Neural cell (in vitro differentiated cells): Measurements from ENCODE around the gene NUP50. TPM values are rescaled to one million over a fixed set of nuclear protein-coding genes. Genes with fewer than 3 reads are reported as not detected.

ENCODE experiments used
- H2AFZ ChIP-seq: fragments of 200-600, 300-800 bp; sonication (generic), shearing (Covaris generic); 2 replicates; pipeline ENCODE4 v1.6.0; 2014; ENCODE audit warnings: low read depth, mild to moderate bottlenecking, antibody characterized with exemption, low read length, moderate library complexity
- H3F3A ChIP-seq: fragments of 200-600 bp; shearing (Covaris generic); 2 replicates; pipeline ENCODE4 v1.6.1; 2016; ENCODE audit warnings: mild to moderate bottlenecking, moderate library complexity, mixed read lengths, antibody characterized with exemption, low read length; ENCODE audit not compliant: insufficient read depth, poor library complexity, severe bottlenecking
- H3K27ac ChIP-seq: fragments of 200-600, 300-800 bp; sonication (generic), shearing (Covaris generic); 2 replicates; pipeline ENCODE4 v1.5.1; 2014; ENCODE audit warnings: mild to moderate bottlenecking, low read length, moderate library complexity
- H3K27me3 ChIP-seq: fragments of 300-800, 200-600 bp; sonication (generic), shearing (Covaris generic); 2 replicates; pipeline ENCODE4 v1.6.0; 2014; ENCODE audit warnings: mild to moderate bottlenecking, low read depth, low read length, moderate library complexity; ENCODE audit not compliant: insufficient read depth
- H3K36me3 ChIP-seq: fragments of 300-800, 200-600 bp; sonication (generic), shearing (Covaris generic); 2 replicates; pipeline ENCODE4 v1.5.1; 2014; ENCODE audit warnings: mild to moderate bottlenecking, antibody characterized with exemption, low read length, moderate library complexity; ENCODE audit not compliant: insufficient read depth
- H3K4me2 ChIP-seq: fragments of 300-800, 200-600 bp; sonication (generic), shearing (Covaris generic); 2 replicates; pipeline ENCODE4 v1.6.0; 2014; ENCODE audit warnings: mild to moderate bottlenecking, low read length
- H3K4me3 ChIP-seq: fragments of 300-800, 200-600 bp; sonication (generic), shearing (Covaris generic); 2 replicates; pipeline ENCODE4 v1.5.1; 2014; ENCODE audit warnings: mild to moderate bottlenecking, low read length, moderate library complexity
- H3K79me2 ChIP-seq: fragments of 200-600 bp; shearing (Covaris generic); replicated peaks from 2 replicates; pipeline ENCODE4 v1.6.0; 2014; ENCODE audit warnings: mild to moderate bottlenecking, low read length, moderate library complexity; ENCODE audit not compliant: insufficient read depth
- H3K9ac ChIP-seq: fragments of 300-800, 200-600 bp; sonication (generic), shearing (Covaris generic); 2 replicates; pipeline ENCODE4 v1.6.1; 2016; ENCODE audit warnings: mild to moderate bottlenecking, low read length, mixed read lengths
- H3K9me2 ChIP-seq: fragments of 200-600 bp; shearing (Covaris generic); 2 replicates; pipeline ENCODE4 v1.6.1; 2016; ENCODE audit warnings: mild to moderate bottlenecking, low read length, mixed read lengths; ENCODE audit not compliant: insufficient read depth
- H3K9me3 ChIP-seq: fragments of 200-600, 300-800 bp; sonication (generic), shearing (Covaris generic); 2 replicates; pipeline ENCODE4 v1.6.1; 2016; ENCODE audit warnings: mild to moderate bottlenecking, mixed run types, low read length, moderate library complexity, mixed read lengths
- H4K20me1 ChIP-seq: fragments of 200-600 bp; shearing (Covaris generic); 2 replicates; pipeline ENCODE4 v1.6.1; 2016; ENCODE audit warnings: mild to moderate bottlenecking, mixed run types; ENCODE audit not compliant: insufficient read depth
- EP300 ChIP-seq: fragments of 450-650 bp; conservative IDR thresholded peaks from 2 replicates; pipeline ENCODE4 v1.6.1; 2014; ENCODE audit warnings: antibody characterized with exemption, mild to moderate bottlenecking, moderate library complexity; ENCODE audit not compliant: poor library complexity, severe bottlenecking
- EZH2 ChIP-seq: fragments of 200-600, 300-800 bp; shearing (Covaris generic), sonication (generic); IDR thresholded peaks from 2 replicates; pipeline ENCODE4 v1.6.1; 2014; ENCODE audit warnings: antibody characterized with exemption, low read length, borderline replicate concordance, mild to moderate bottlenecking; ENCODE audit not compliant: insufficient read depth, poor library complexity, severe bottlenecking
- MXI1 ChIP-seq: fragments of 450-650 bp; conservative IDR thresholded peaks from 2 replicates; pipeline ENCODE4 v1.6.1; 2014; ENCODE audit warnings: antibody characterized with exemption, mild to moderate bottlenecking; ENCODE audit not compliant: poor library complexity, severe bottlenecking
- POLR2AphosphoS5 ChIP-seq: IDR thresholded peaks from 2 replicates; pipeline ENCODE4 v1.6.1; 2012
- RAD21 ChIP-seq: fragments of 450-650 bp; conservative IDR thresholded peaks from 2 replicates; pipeline ENCODE4 v1.6.1; 2014; ENCODE audit warnings: antibody characterized with exemption, mild to moderate bottlenecking, moderate library complexity
- SMC3 ChIP-seq: fragments of 450-650 bp; conservative IDR thresholded peaks from 2 replicates; pipeline ENCODE4 v1.6.1; 2014; ENCODE audit warnings: antibody characterized with exemption, mild to moderate bottlenecking, moderate library complexity; ENCODE audit not compliant: poor library complexity
- TAF1 ChIP-seq: IDR thresholded peaks from 2 replicates; pipeline ENCODE4 v1.6.1; 2012; ENCODE audit warnings: low read depth
- polyA plus RNA-seq: library from polyadenylated mRNA; depleted of rRNA; stranded (reverse); fragments of >200 nt; gene quantifications from 2 replicates; pipeline ENCODE4 v1.2.3, GENCODE V29; 2014
- TF ChIP-seq, protein P1 (sequence below): fragments of 450-650 bp; IDR thresholded peaks from 2 replicates; pipeline ENCODE4 v1.5.1; 2014; ENCODE audit warnings: antibody characterized with exemption, mild to moderate bottlenecking, moderate library complexity; ENCODE audit not compliant: poor library complexity, severe bottlenecking
- TF ChIP-seq, protein P2 (sequence below): IDR thresholded peaks from 2 replicates; pipeline ENCODE4 v1.6.1; 2012; ENCODE audit warnings: borderline replicate concordance

Gene NUP50
- polyA plus RNA-seq, 1 donor from 2014 or later, result 38.7 TPM

DNA sequence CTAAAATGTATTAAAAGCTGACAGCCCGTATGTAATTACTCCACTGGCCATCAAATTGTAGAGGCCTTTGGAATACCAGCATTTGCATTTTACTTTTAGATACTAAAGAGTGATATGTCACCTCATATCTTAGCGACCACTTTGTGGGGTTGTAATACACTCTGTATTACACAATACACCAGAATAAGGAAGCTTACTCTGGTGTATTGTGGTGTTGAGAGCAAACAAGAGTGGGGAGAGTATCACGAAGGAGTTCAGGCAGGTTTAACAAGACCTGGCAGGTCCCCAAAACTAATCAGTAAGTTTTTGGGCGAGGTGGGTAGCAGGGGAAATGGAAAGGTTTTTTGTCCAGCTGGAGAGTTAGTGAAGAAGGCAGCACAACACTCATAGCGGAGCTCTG, 3.2 kb downstream of the NUP50 start:
- Histone ChIP-seq H2AFZ (no peak overlapping the region), H3K27ac (no peak overlapping the region), H3K36me3 (peaks cover 5% of the 10 kb centered on the region), H3K9ac (no peak overlapping the region), H3K4me2 (no peak overlapping the region), H3K4me3 (no peak overlapping the region), H3K79me2 (peaks cover 33% of the 10 kb centered on the region), H3K27me3 (no peaks in the 10 kb centered on the region), H3K9me2 (no peaks in the 10 kb centered on the region), H3K9me3 (no peaks in the 10 kb centered on the region), H3F3A (no peaks in the 10 kb centered on the region), H4K20me1 (no peaks in the 10 kb centered on the region)
- TF ChIP-seq POLR2AphosphoS5, result no peak
- TF ChIP-seq TAF1, result no peak

DNA sequence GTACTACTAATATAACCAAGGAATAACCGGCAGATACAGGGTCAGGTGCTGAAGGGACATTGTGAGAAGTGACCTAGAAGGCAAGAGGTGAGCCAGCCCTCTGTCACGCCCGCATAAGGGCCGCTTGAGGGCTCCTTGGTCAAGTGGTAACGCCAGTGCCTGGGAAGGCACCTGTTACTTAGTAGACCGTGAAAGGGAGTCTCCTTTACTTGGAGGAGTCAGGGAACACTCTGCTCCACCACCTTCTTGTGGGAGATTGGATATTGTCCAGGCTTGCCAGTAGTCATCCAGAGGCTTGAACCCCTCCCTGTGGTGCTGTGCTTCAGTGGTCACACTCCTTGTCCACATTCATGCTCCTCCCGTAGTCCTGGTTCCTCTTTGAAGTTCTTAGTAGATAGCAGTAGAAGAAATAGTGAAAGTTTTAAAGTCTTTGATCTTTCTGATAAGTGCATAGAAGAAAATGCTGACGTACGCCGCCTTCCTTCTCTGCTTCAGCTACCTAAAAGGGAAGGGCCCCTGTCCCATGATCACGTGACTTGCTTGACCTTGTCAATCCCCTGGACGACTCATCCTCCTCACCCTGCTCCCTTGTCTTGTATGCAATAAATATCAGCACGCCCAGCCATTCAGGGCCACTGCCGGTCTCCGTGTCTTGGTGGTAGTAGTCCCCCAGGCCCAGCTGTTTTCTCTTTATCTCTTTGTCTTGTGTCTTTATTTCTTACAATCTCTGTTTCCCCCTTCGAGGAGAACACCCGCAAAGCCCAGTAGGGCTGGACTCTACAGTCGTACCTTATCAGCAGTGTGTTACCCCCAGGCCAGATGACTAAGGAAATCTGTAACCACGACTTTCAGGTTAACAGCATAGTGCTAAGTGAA, 6.1 kb downstream of the NUP50 start:
- peaks cover 28% of the 10 kb centered on the region for H3K79me2 ChIP-seq
- H3K9me3 ChIP-seq, result no peaks in the 10 kb centered on the region
- no peaks in the 10 kb centered on the region for H3F3A ChIP-seq
- no peak overlapping the region for H3K4me3 ChIP-seq
- no peak overlapping the region for H3K27ac ChIP-seq
- H3K4me2 ChIP-seq, result no peak overlapping the region
- H3K27me3 ChIP-seq, result no peaks in the 10 kb centered on the region
- no peak overlapping the region for H3K9ac ChIP-seq
- H3K9me2 ChIP-seq, result no peaks in the 10 kb centered on the region
- H3K36me3 ChIP-seq, result peaks cover 5% of the 10 kb centered on the region
- no peak overlapping the region for H2AFZ ChIP-seq
- no peaks in the 10 kb centered on the region for H4K20me1 ChIP-seq
- TF ChIP-seq, protein P1, sequence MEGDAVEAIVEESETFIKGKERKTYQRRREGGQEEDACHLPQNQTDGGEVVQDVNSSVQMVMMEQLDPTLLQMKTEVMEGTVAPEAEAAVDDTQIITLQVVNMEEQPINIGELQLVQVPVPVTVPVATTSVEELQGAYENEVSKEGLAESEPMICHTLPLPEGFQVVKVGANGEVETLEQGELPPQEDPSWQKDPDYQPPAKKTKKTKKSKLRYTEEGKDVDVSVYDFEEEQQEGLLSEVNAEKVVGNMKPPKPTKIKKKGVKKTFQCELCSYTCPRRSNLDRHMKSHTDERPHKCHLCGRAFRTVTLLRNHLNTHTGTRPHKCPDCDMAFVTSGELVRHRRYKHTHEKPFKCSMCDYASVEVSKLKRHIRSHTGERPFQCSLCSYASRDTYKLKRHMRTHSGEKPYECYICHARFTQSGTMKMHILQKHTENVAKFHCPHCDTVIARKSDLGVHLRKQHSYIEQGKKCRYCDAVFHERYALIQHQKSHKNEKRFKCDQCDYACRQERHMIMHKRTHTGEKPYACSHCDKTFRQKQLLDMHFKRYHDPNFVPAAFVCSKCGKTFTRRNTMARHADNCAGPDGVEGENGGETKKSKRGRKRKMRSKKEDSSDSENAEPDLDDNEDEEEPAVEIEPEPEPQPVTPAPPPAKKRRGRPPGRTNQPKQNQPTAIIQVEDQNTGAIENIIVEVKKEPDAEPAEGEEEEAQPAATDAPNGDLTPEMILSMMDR, result no peak
- TF ChIP-seq RAD21 (no peak), MXI1 (no peak), EZH2 (no peak), POLR2AphosphoS5 (no peak), EP300 (no peak), SMC3 (no peak), TAF1 (no peak)
- TF ChIP-seq, protein P2, sequence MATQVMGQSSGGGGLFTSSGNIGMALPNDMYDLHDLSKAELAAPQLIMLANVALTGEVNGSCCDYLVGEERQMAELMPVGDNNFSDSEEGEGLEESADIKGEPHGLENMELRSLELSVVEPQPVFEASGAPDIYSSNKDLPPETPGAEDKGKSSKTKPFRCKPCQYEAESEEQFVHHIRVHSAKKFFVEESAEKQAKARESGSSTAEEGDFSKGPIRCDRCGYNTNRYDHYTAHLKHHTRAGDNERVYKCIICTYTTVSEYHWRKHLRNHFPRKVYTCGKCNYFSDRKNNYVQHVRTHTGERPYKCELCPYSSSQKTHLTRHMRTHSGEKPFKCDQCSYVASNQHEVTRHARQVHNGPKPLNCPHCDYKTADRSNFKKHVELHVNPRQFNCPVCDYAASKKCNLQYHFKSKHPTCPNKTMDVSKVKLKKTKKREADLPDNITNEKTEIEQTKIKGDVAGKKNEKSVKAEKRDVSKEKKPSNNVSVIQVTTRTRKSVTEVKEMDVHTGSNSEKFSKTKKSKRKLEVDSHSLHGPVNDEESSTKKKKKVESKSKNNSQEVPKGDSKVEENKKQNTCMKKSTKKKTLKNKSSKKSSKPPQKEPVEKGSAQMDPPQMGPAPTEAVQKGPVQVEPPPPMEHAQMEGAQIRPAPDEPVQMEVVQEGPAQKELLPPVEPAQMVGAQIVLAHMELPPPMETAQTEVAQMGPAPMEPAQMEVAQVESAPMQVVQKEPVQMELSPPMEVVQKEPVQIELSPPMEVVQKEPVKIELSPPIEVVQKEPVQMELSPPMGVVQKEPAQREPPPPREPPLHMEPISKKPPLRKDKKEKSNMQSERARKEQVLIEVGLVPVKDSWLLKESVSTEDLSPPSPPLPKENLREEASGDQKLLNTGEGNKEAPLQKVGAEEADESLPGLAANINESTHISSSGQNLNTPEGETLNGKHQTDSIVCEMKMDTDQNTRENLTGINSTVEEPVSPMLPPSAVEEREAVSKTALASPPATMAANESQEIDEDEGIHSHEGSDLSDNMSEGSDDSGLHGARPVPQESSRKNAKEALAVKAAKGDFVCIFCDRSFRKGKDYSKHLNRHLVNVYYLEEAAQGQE, result no peak
